Neural cell (in vitro differentiated cells): ENCODE results near the gene SMPD3.

Experiments
- CTCF ChIP-seq: fragments of 450-650 bp; IDR thresholded peaks from 2 replicates; pipeline ENCODE4 v1.5.1; 2014; ENCODE audit warnings: antibody characterized with exemption, mild to moderate bottlenecking, moderate library complexity; ENCODE audit not compliant: poor library complexity, severe bottlenecking
- EP300 ChIP-seq: fragments of 450-650 bp; conservative IDR thresholded peaks from 2 replicates; pipeline ENCODE4 v1.6.1; 2014; ENCODE audit warnings: antibody characterized with exemption, mild to moderate bottlenecking, moderate library complexity; ENCODE audit not compliant: poor library complexity, severe bottlenecking
- SMC3 ChIP-seq: fragments of 450-650 bp; conservative IDR thresholded peaks from 2 replicates; pipeline ENCODE4 v1.6.1; 2014; ENCODE audit warnings: antibody characterized with exemption, mild to moderate bottlenecking, moderate library complexity; ENCODE audit not compliant: poor library complexity
- TF ChIP-seq, protein P1 (sequence below): IDR thresholded peaks from 2 replicates; pipeline ENCODE4 v1.6.1; 2012; ENCODE audit warnings: borderline replicate concordance

- TF ChIP-seq SMC3 (no peak), EP300 (no peak), CTCF (no peak)
- TF ChIP-seq, protein P1, sequence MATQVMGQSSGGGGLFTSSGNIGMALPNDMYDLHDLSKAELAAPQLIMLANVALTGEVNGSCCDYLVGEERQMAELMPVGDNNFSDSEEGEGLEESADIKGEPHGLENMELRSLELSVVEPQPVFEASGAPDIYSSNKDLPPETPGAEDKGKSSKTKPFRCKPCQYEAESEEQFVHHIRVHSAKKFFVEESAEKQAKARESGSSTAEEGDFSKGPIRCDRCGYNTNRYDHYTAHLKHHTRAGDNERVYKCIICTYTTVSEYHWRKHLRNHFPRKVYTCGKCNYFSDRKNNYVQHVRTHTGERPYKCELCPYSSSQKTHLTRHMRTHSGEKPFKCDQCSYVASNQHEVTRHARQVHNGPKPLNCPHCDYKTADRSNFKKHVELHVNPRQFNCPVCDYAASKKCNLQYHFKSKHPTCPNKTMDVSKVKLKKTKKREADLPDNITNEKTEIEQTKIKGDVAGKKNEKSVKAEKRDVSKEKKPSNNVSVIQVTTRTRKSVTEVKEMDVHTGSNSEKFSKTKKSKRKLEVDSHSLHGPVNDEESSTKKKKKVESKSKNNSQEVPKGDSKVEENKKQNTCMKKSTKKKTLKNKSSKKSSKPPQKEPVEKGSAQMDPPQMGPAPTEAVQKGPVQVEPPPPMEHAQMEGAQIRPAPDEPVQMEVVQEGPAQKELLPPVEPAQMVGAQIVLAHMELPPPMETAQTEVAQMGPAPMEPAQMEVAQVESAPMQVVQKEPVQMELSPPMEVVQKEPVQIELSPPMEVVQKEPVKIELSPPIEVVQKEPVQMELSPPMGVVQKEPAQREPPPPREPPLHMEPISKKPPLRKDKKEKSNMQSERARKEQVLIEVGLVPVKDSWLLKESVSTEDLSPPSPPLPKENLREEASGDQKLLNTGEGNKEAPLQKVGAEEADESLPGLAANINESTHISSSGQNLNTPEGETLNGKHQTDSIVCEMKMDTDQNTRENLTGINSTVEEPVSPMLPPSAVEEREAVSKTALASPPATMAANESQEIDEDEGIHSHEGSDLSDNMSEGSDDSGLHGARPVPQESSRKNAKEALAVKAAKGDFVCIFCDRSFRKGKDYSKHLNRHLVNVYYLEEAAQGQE = no peak
Measured at GRCh38 chr16:68400083-68400923, 48.0 kb downstream of the SMPD3 start.
